ENCODE results near the gene LCLAT1.

LCLAT1 gene

GRCh38 chr2:30567317-30567716, 120.3 kb downstream of the LCLAT1 start:
- no peaks in the 10 kb centered on the region for H3K9me3 ChIP-seq (ENCODE audit: control insufficient read depth, low read length)
- peaks cover 3% of the 10 kb centered on the region for H3K36me3 ChIP-seq (ENCODE audit: control insufficient read depth, insufficient read depth, low read length)
- no peak for DNase-seq
- no peaks in the 10 kb centered on the region for H3K27me3 ChIP-seq (replicated peaks; ENCODE audit: control insufficient read depth, insufficient read depth, low read length, poor library complexity, severe bottlenecking)
- H3K4me1 ChIP-seq (ENCODE audit: control insufficient read depth, insufficient read depth, low read length, poor library complexity, severe bottlenecking) = no peaks in the 10 kb centered on the region
- no peak overlapping the region for H3K4me3 ChIP-seq (ENCODE audit: insufficient read depth, low read depth, low read length, poor library complexity, severe bottlenecking)
- no peak overlapping the region for H3K27ac ChIP-seq (ENCODE audit: insufficient read depth, low read length, poor library complexity, severe bottlenecking)

DNA sequence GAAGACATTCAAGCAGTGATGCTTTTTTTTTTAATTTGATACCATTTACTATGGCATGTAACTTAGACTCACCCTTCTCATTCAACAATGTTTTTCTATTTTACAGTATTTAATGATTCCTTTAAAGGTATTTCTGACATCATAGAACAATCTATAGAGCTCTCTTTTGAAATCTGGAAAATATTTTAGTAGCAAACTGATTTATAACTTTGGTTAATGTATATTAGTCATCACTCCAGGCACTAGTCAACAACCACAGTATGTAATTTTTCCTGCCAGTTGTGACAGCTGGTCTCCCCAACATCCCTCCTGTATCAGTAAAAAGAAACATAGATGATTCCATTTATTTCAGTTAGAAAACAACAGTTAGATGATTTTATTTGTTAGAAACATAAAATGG, 122.9 kb downstream of the LCLAT1 start:
- no peak for DNase-seq
- Histone ChIP-seq H3K9me3 (ENCODE audit: control insufficient read depth, low read length) (no peaks in the 10 kb centered on the region), H3K36me3 (ENCODE audit: control insufficient read depth, insufficient read depth, low read length) (peaks cover 3% of the 10 kb centered on the region), H3K4me3 (ENCODE audit: insufficient read depth, low read depth, low read length, poor library complexity, severe bottlenecking) (no peak overlapping the region), H3K4me1 (ENCODE audit: control insufficient read depth, insufficient read depth, low read length, poor library complexity, severe bottlenecking) (no peaks in the 10 kb centered on the region), H3K27me3 (replicated peaks; ENCODE audit: control insufficient read depth, insufficient read depth, low read length, poor library complexity, severe bottlenecking) (no peaks in the 10 kb centered on the region), H3K27ac (ENCODE audit: insufficient read depth, low read length, poor library complexity, severe bottlenecking) (no peak overlapping the region)

DNA sequence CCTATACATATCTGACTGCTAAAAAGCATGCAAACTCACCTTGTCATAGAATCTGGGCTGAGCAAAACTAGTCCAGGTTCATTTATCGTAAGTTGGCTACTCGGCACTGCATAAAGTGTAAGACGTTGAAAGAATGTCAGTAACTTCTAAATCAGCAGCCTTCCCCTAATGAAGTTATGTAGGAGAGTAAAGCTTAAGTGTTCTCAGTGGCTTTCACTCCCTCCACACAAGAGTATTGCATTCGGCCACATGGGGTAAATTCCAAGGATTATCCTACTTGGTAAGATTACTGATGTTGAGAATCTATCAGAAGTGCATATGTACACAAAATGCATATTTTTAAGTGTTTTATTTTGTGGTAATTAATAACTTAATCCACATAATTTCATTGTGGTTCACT, 130.1 kb downstream of the LCLAT1 start:
- no peaks in the 10 kb centered on the region for H3K36me3 ChIP-seq (ENCODE audit: control insufficient read depth, insufficient read depth, low read length)
- no peak overlapping the region for H3K4me3 ChIP-seq (ENCODE audit: insufficient read depth, low read depth, low read length, poor library complexity, severe bottlenecking)
- no peaks in the 10 kb centered on the region for H3K27me3 ChIP-seq (replicated peaks; ENCODE audit: control insufficient read depth, insufficient read depth, low read length, poor library complexity, severe bottlenecking)
- H3K4me1 ChIP-seq (ENCODE audit: control insufficient read depth, insufficient read depth, low read length, poor library complexity, severe bottlenecking) = no peaks in the 10 kb centered on the region
- H3K9me3 ChIP-seq (ENCODE audit: control insufficient read depth, low read length) = no peaks in the 10 kb centered on the region
- DNase-seq = no peak
- H3K27ac ChIP-seq (ENCODE audit: insufficient read depth, low read length, poor library complexity, severe bottlenecking) = no peak overlapping the region

- Histone ChIP-seq H3K27me3 (replicated peaks; ENCODE audit: control insufficient read depth, insufficient read depth, low read length, poor library complexity, severe bottlenecking) (no peaks in the 10 kb centered on the region), H3K4me3 (ENCODE audit: insufficient read depth, low read depth, low read length, poor library complexity, severe bottlenecking) (no peak overlapping the region), H3K27ac (ENCODE audit: insufficient read depth, low read length, poor library complexity, severe bottlenecking) (no peak overlapping the region), H3K4me1 (ENCODE audit: control insufficient read depth, insufficient read depth, low read length, poor library complexity, severe bottlenecking) (no peaks in the 10 kb centered on the region), H3K9me3 (ENCODE audit: control insufficient read depth, low read length) (no peaks in the 10 kb centered on the region), H3K36me3 (ENCODE audit: control insufficient read depth, insufficient read depth, low read length) (peaks cover 3% of the 10 kb centered on the region)
- no peak for DNase-seq
Measured at GRCh38 chr2:30580391-30580790, 133.3 kb downstream of the LCLAT1 start.

- H3K9me3 ChIP-seq (ENCODE audit: control insufficient read depth, low read length) = no peaks in the 10 kb centered on the region
- H3K36me3 ChIP-seq (ENCODE audit: control insufficient read depth, insufficient read depth, low read length) = peaks cover 6% of the 10 kb centered on the region
- H3K27me3 ChIP-seq (replicated peaks; ENCODE audit: control insufficient read depth, insufficient read depth, low read length, poor library complexity, severe bottlenecking) = no peaks in the 10 kb centered on the region
- H3K27ac ChIP-seq (ENCODE audit: insufficient read depth, low read length, poor library complexity, severe bottlenecking) = no peak overlapping the region
- H3K4me1 ChIP-seq (ENCODE audit: control insufficient read depth, insufficient read depth, low read length, poor library complexity, severe bottlenecking) = no peaks in the 10 kb centered on the region
- DNase-seq = no peak
- no peak overlapping the region for H3K4me3 ChIP-seq (ENCODE audit: insufficient read depth, low read depth, low read length, poor library complexity, severe bottlenecking)
Measured at GRCh38 chr2:30582521-30582920, 135.5 kb downstream of the LCLAT1 start.

GRCh38 chr2:30583204-30583749, 136.2 kb downstream of the LCLAT1 start:
- Histone ChIP-seq H3K4me3 (ENCODE audit: insufficient read depth, low read depth, low read length, poor library complexity, severe bottlenecking) (no peak overlapping the region), H3K4me1 (ENCODE audit: control insufficient read depth, insufficient read depth, low read length, poor library complexity, severe bottlenecking) (no peaks in the 10 kb centered on the region), H3K36me3 (ENCODE audit: control insufficient read depth, insufficient read depth, low read length) (peaks cover 6% of the 10 kb centered on the region), H3K9me3 (ENCODE audit: control insufficient read depth, low read length) (no peaks in the 10 kb centered on the region), H3K27ac (ENCODE audit: insufficient read depth, low read length, poor library complexity, severe bottlenecking) (no peak overlapping the region), H3K27me3 (replicated peaks; ENCODE audit: control insufficient read depth, insufficient read depth, low read length, poor library complexity, severe bottlenecking) (no peaks in the 10 kb centered on the region)
- DNase-seq = no peak

DNA sequence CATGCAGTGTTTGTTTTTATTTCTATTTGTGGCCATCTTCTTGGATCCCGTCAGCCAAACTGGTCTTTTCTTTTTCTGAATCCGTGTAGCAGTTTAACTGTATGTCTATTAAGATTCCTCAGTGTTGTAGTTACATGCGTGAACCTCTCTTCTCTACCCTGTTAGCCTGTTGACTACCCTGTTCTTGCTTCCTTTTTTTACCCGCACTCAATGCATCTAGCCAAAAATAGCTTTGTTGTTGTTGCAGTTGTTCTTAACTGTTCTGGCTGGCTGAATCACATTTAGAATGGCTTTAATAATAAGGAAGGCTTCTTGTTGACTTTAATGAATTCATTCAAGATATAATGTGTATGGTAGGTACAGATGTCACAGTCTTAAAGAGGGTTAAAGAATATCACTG, 137.1 kb downstream of the LCLAT1 start:
- no peak overlapping the region for H3K27ac ChIP-seq (ENCODE audit: insufficient read depth, low read length, poor library complexity, severe bottlenecking)
- peaks cover 6% of the 10 kb centered on the region for H3K36me3 ChIP-seq (ENCODE audit: control insufficient read depth, insufficient read depth, low read length)
- no peaks in the 10 kb centered on the region for H3K4me1 ChIP-seq (ENCODE audit: control insufficient read depth, insufficient read depth, low read length, poor library complexity, severe bottlenecking)
- no peak overlapping the region for H3K4me3 ChIP-seq (ENCODE audit: insufficient read depth, low read depth, low read length, poor library complexity, severe bottlenecking)
- no peak for DNase-seq
- no peaks in the 10 kb centered on the region for H3K27me3 ChIP-seq (replicated peaks; ENCODE audit: control insufficient read depth, insufficient read depth, low read length, poor library complexity, severe bottlenecking)
- H3K9me3 ChIP-seq (ENCODE audit: control insufficient read depth, low read length) = no peaks in the 10 kb centered on the region

GRCh38 chr2:30588994-30589393, 141.9 kb downstream of the LCLAT1 start:
- no peak for DNase-seq
- no peak overlapping the region for H3K27ac ChIP-seq (ENCODE audit: insufficient read depth, low read length, poor library complexity, severe bottlenecking)

DNA sequence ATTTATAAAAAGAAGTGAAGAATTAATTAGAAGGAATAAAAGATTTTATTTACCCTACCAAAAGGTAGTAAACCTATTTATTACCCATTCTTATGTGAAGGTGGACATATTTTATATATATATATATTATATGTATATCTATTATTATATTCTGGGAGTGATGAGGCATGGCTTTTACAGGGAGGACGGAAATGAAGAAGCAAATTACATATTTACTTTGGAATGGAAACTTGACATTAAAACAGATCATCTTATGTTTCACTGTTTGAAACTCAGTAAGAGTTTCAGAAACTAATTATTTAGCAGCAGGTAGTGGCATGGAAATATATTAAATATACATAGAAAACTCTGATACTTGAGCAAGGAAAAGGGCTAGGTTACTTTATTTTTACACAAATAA, 143.4 kb downstream of the LCLAT1 start:
- no peaks in the 10 kb centered on the region for H3K4me1 ChIP-seq (ENCODE audit: control insufficient read depth, insufficient read depth, low read length, poor library complexity, severe bottlenecking)
- H3K27me3 ChIP-seq (replicated peaks; ENCODE audit: control insufficient read depth, insufficient read depth, low read length, poor library complexity, severe bottlenecking) = no peaks in the 10 kb centered on the region
- no peak for DNase-seq
- no peak overlapping the region for H3K4me3 ChIP-seq (ENCODE audit: insufficient read depth, low read depth, low read length, poor library complexity, severe bottlenecking)
- peaks cover 2% of the 10 kb centered on the region for H3K36me3 ChIP-seq (ENCODE audit: control insufficient read depth, insufficient read depth, low read length)
- no peak overlapping the region for H3K27ac ChIP-seq (ENCODE audit: insufficient read depth, low read length, poor library complexity, severe bottlenecking)
- no peaks in the 10 kb centered on the region for H3K9me3 ChIP-seq (ENCODE audit: control insufficient read depth, low read length)

More at GRCh38 chr2:30588994-30589393, 141.9 kb downstream of the LCLAT1 start:
- H3K36me3 ChIP-seq (ENCODE audit: control insufficient read depth, insufficient read depth, low read length) = peaks cover 6% of the 10 kb centered on the region
- H3K9me3 ChIP-seq (ENCODE audit: control insufficient read depth, low read length) = no peaks in the 10 kb centered on the region
- no peaks in the 10 kb centered on the region for H3K27me3 ChIP-seq (replicated peaks; ENCODE audit: control insufficient read depth, insufficient read depth, low read length, poor library complexity, severe bottlenecking)
- H3K4me1 ChIP-seq (ENCODE audit: control insufficient read depth, insufficient read depth, low read length, poor library complexity, severe bottlenecking) = no peaks in the 10 kb centered on the region
- H3K4me3 ChIP-seq (ENCODE audit: insufficient read depth, low read depth, low read length, poor library complexity, severe bottlenecking) = no peak overlapping the region

DNA sequence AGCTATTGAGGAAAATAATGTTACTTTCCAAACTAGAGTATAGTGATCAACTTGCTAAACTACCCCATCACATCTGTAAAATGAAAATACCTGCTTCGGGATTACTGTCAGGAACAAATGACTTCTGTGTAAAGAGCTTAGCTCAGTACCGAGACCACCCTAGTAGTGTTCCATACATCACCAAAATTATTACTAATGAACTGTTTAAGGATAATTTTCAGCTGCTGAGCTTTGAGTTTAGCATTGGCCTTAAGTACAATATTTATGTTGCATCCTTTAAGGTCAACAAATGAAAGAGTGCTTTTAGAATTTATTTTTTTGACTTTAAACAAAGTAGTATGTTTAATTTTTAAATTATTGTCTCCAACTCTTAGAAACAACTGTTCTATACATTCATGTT, 144.1 kb downstream of the LCLAT1 start:
- no peaks in the 10 kb centered on the region for H3K36me3 ChIP-seq (ENCODE audit: control insufficient read depth, insufficient read depth, low read length)
- H3K27ac ChIP-seq (ENCODE audit: insufficient read depth, low read length, poor library complexity, severe bottlenecking) = no peak overlapping the region
- no peak overlapping the region for H3K4me3 ChIP-seq (ENCODE audit: insufficient read depth, low read depth, low read length, poor library complexity, severe bottlenecking)
- no peaks in the 10 kb centered on the region for H3K4me1 ChIP-seq (ENCODE audit: control insufficient read depth, insufficient read depth, low read length, poor library complexity, severe bottlenecking)
- H3K27me3 ChIP-seq (replicated peaks; ENCODE audit: control insufficient read depth, insufficient read depth, low read length, poor library complexity, severe bottlenecking) = no peaks in the 10 kb centered on the region
- no peaks in the 10 kb centered on the region for H3K9me3 ChIP-seq (ENCODE audit: control insufficient read depth, low read length)
- DNase-seq = no peak
